ENCODE data around the gene OR10H1.

- TF ChIP-seq CTCF (IDR thresholded peaks at IDR 0.05; ENCODE audit: insufficient read depth, low read depth, low read length), result no peak
- TF ChIP-seq EZH2 (IDR thresholded peaks at IDR 0.05; ENCODE audit: insufficient read depth, low read length), result no peak
These were observed 13.8 kb upstream of the OR10H1 start for GRCh38 chr19:15829306-15829698.

Data from astrocyte (in vitro differentiated cells and primary cell).